Osteoblast (primary cell): ENCODE measurements around the gene SLC15A1. TPM values are rescaled to one million over a fixed set of nuclear protein-coding genes. Genes with fewer than 3 reads are reported as not detected.

Experiments
- DNase-seq: peaks from one replicate; pipeline ENCODE4 v3.0.0; 2011; ENCODE audit warnings: low spot score, mixed read lengths; ENCODE audit not compliant: insufficient read length; ENCODE audit errors: missing footprints
- H2AFZ ChIP-seq: 2 replicates; pipeline ENCODE4 v1.6.0; 2011; ENCODE audit warnings: mild to moderate bottlenecking, low read length
- H3K27ac ChIP-seq: 2 replicates; pipeline ENCODE4 v1.5.1; 2011; ENCODE audit warnings: mild to moderate bottlenecking, low read depth, low read length, moderate library complexity
- H3K27me3 ChIP-seq: 2 replicates; pipeline ENCODE4 v1.6.0; 2012; ENCODE audit warnings: mild to moderate bottlenecking, control low read depth, inconsistent platforms, low read length, moderate library complexity; ENCODE audit not compliant: insufficient read depth
- H3K36me3 ChIP-seq: 2 replicates; pipeline ENCODE4 v1.5.1; 2011; ENCODE audit warnings: mild to moderate bottlenecking, low read length, control low read depth, moderate library complexity; ENCODE audit not compliant: insufficient read depth
- H3K4me1 ChIP-seq: 2 replicates; pipeline ENCODE4 v1.5.1; 2011; ENCODE audit warnings: mild to moderate bottlenecking, low read length, control low read depth, moderate library complexity; ENCODE audit not compliant: insufficient read depth
- H3K4me2 ChIP-seq: 2 replicates; pipeline ENCODE4 v1.6.0; 2011; ENCODE audit warnings: mild to moderate bottlenecking, low read length; ENCODE audit not compliant: insufficient read depth
- H3K4me3 ChIP-seq: fragments of 200-600 bp; sonication (generic); 3 replicates; pipeline ENCODE4 v1.5.1; 2012; ENCODE audit warnings: mild to moderate bottlenecking, low read length, inconsistent platforms; ENCODE audit not compliant: insufficient read depth
- H3K79me2 ChIP-seq: 2 replicates; pipeline ENCODE4 v1.6.0; 2012; ENCODE audit warnings: mild to moderate bottlenecking, low read length, control low read depth, inconsistent platforms; ENCODE audit not compliant: insufficient read depth
- H3K9me3 ChIP-seq: 2 replicates; pipeline ENCODE4 v1.5.1; 2011; ENCODE audit warnings: low read depth, low read length, control low read depth
- H4K20me1 ChIP-seq: 2 replicates; pipeline ENCODE4 v1.6.0; 2012; ENCODE audit warnings: mild to moderate bottlenecking, low read length, control low read depth; ENCODE audit not compliant: insufficient read depth
- CTCF ChIP-seq: IDR thresholded peaks from 2 replicates; pipeline ENCODE4 v1.5.1; 2011; ENCODE audit warnings: mild to moderate bottlenecking, low read depth, low read length, moderate library complexity; ENCODE audit errors: extremely low read depth
- total RNA-seq: library from RNA; depleted of rRNA; stranded (reverse); fragments of >200 nt; gene quantifications from 2 replicates; pipeline ENCODE4 v1.2.3, GENCODE V29; 2012

The SLC15A1 gene
- total RNA-seq, 1 donor, result not detected

GRCh38 chr13:98795220-98795619 lies 42.7 kb upstream of the SLC15A1 start:
- DNase-seq, result no peak
- no peaks in the 10 kb centered on the region for H3K27me3 ChIP-seq
- H2AFZ ChIP-seq, result no peak overlapping the region

DNA sequence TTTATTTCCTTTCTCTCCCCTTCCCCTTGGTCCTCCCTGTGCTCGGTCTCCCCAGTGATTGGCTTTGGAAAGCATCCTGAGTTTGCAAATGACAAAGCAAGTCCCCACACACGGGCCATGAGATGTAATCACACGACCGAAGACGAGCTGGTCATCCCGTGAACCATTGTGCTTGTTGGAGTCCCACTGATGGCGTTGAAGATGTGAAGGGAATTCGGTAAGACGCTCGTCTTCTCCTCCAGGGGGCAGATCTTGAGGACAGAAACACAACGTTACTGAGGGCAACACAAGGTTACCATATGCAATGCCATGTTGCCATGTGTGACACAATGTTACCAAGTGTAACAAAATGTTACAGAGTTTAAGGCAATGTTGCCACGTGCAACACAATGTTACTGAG lies 42.0 kb upstream of the SLC15A1 start:
- Histone ChIP-seq H3K79me2 (no peaks in the 10 kb centered on the region), H3K36me3 (no peaks in the 10 kb centered on the region)
- DNase-seq, result no peak

More at GRCh38 chr13:98795220-98795619, 42.7 kb upstream of the SLC15A1 start:
- TF ChIP-seq CTCF, result no peak
- Histone ChIP-seq H4K20me1 (no peaks in the 10 kb centered on the region), H3K9me3 (no peaks in the 10 kb centered on the region), H3K4me3 (no peak overlapping the region), H3K27ac (no peak overlapping the region), H3K4me1 (peaks cover 10% of the 10 kb centered on the region), H3K4me2 (no peak overlapping the region), H3K36me3 (no peaks in the 10 kb centered on the region), H3K79me2 (no peaks in the 10 kb centered on the region)

GRCh38 chr13:98792785-98793495 lies 40.5 kb upstream of the SLC15A1 start:
- no peaks in the 10 kb centered on the region for H3K36me3 ChIP-seq
- no peak overlapping the region for H2AFZ ChIP-seq
- H3K27ac ChIP-seq, result no peak overlapping the region
- TF ChIP-seq CTCF, result no peak
- H3K9me3 ChIP-seq, result no peaks in the 10 kb centered on the region
- no peaks in the 10 kb centered on the region for H4K20me1 ChIP-seq
- no peak overlapping the region for H3K4me2 ChIP-seq
- no peak for DNase-seq
- peaks cover 5% of the 10 kb centered on the region for H3K27me3 ChIP-seq
- no peaks in the 10 kb centered on the region for H3K4me1 ChIP-seq
- no peaks in the 10 kb centered on the region for H3K79me2 ChIP-seq
- H3K4me3 ChIP-seq, result no peak overlapping the region

More for the DNA sequence above, 42.0 kb upstream of the SLC15A1 start:
- Histone ChIP-seq H3K27me3 (peaks cover 2% of the 10 kb centered on the region), H3K4me2 (no peak overlapping the region), H3K27ac (no peak overlapping the region), H3K4me3 (no peak overlapping the region), H3K9me3 (no peaks in the 10 kb centered on the region), H3K4me1 (peaks cover 10% of the 10 kb centered on the region), H4K20me1 (no peaks in the 10 kb centered on the region), H2AFZ (no peak overlapping the region)
- TF ChIP-seq CTCF, result no peak

DNA sequence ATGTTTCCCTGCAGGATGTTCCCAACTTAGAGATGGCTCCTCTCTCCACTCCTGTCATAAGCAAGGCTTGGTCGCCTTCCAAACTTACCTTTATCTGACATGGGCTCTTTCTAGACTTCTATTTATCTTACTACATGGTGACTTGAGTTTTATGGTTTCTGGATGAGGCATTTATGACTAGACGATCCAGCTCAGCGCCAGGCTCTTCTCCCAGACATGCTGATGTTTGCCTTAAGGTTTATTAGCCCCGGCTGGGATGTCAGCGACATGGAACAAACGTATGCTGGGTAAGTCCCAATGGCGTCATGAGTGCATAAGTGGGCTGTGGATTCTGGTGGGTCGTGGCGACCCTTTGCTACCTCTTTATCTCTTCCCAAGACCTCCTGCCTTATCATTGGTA lies 39.8 kb upstream of the SLC15A1 start:
- Histone ChIP-seq H3K36me3 (no peaks in the 10 kb centered on the region), H3K4me1 (no peaks in the 10 kb centered on the region), H2AFZ (no peak overlapping the region), H3K4me3 (no peak overlapping the region), H4K20me1 (no peaks in the 10 kb centered on the region), H3K79me2 (no peaks in the 10 kb centered on the region), H3K4me2 (no peak overlapping the region), H3K9me3 (no peaks in the 10 kb centered on the region), H3K27ac (no peak overlapping the region), H3K27me3 (peaks cover 5% of the 10 kb centered on the region)
- no peak for DNase-seq
- no peak for TF ChIP-seq CTCF
